ENCODE data around the gene CCNL1.
A peak's percentile ranks its signal among the peaks of the same experiment; 100 is the strongest.

The CCNL1 gene

GRCh38 chr3:157131861-157132260 lies 28.1 kb downstream of the CCNL1 start:
- no peak for DNase-seq
- no peaks in the 10 kb centered on the region for H3K36me3 ChIP-seq (replicated peaks)
- no peak for TF ChIP-seq CTCF (IDR thresholded peaks at IDR 0.05; ENCODE audit: low read depth, low read length, missing control alignments)
- H3K27ac ChIP-seq: no peak overlapping the region
- in situ Hi-C loops (cut with HindIII; ENCODE audit: low pct_ligation_motif_present, low sequenced_read_pairs): no loop called here
- H3K27me3 ChIP-seq (replicated peaks): no peaks in the 10 kb centered on the region
- no peak overlapping the region for H3K4me3 ChIP-seq (ENCODE audit: low read depth, low read length)

GRCh38 chr3:157130467-157131251 lies 29.3 kb downstream of the CCNL1 start:
- peak; percentile 66 for DNase-seq
- Histone ChIP-seq H3K27ac (peak overlapping the region; percentile 75), H3K27me3 (replicated peaks) (no peaks in the 10 kb centered on the region), H3K36me3 (replicated peaks) (no peaks in the 10 kb centered on the region), H3K4me3 (ENCODE audit: low read depth, low read length) (peak overlapping the region; percentile 12)
- peak; percentile 76 for TF ChIP-seq CTCF (IDR thresholded peaks at IDR 0.05; ENCODE audit: low read depth, low read length, missing control alignments)
- in situ Hi-C loops (cut with HindIII; ENCODE audit: low pct_ligation_motif_present, low sequenced_read_pairs): no loop called here

- Histone ChIP-seq H3K27me3 (replicated peaks) (no peaks in the 10 kb centered on the region), H3K4me3 (ENCODE audit: low read depth, low read length) (peak overlapping the region; percentile 12), H3K36me3 (replicated peaks) (no peaks in the 10 kb centered on the region), H3K27ac (peak overlapping the region; percentile 75)
- in situ Hi-C loops (cut with HindIII; ENCODE audit: low pct_ligation_motif_present, low sequenced_read_pairs): loop anchor here (5.0 kb wide), 1 partner anchor 38 kb away; no protein-coding TSS in a partner anchor
- no peak for DNase-seq
- TF ChIP-seq CTCF (IDR thresholded peaks at IDR 0.05; ENCODE audit: low read depth, low read length, missing control alignments): no peak
These were observed 30.0 kb downstream of the CCNL1 start for GRCh38 chr3:157129803-157130466.

GRCh38 chr3:157128771-157129681 lies 30.9 kb downstream of the CCNL1 start:
- in situ Hi-C loops (cut with HindIII; ENCODE audit: low pct_ligation_motif_present, low sequenced_read_pairs): loop anchor here (5.0 kb wide), 1 partner anchor 37 kb away; no protein-coding TSS in a partner anchor
- DNase-seq: peak; percentile 57
- Histone ChIP-seq H3K4me3 (ENCODE audit: low read depth, low read length) (no peak overlapping the region), H3K27me3 (replicated peaks) (no peaks in the 10 kb centered on the region), H3K27ac (peak overlapping the region; percentile 75), H3K36me3 (replicated peaks) (no peaks in the 10 kb centered on the region)
- TF ChIP-seq CTCF (IDR thresholded peaks at IDR 0.05; ENCODE audit: low read depth, low read length, missing control alignments): no peak

- peak; percentile 89 for DNase-seq
- peak overlapping the region; percentile 75 for H3K27ac ChIP-seq
- no peak overlapping the region for H3K4me3 ChIP-seq (ENCODE audit: low read depth, low read length)
- no peaks in the 10 kb centered on the region for H3K36me3 ChIP-seq (replicated peaks)
- no peak for TF ChIP-seq CTCF (IDR thresholded peaks at IDR 0.05; ENCODE audit: low read depth, low read length, missing control alignments)
- in situ Hi-C loops (cut with HindIII; ENCODE audit: low pct_ligation_motif_present, low sequenced_read_pairs): loop anchor here (5.0 kb wide), 1 partner anchor 36 kb away; no protein-coding TSS in a partner anchor
- no peaks in the 10 kb centered on the region for H3K27me3 ChIP-seq (replicated peaks)
These were observed 31.8 kb downstream of the CCNL1 start for GRCh38 chr3:157127831-157128767.
